Activated naive CD8-positive, alpha-beta T cell (primary cell): ENCODE results near the gene CLN3.

Experiments used
- H3K27ac Mint-ChIP-seq: one replicate; pipeline ENCODE4 v1.8.0; 2021; ENCODE audit warnings: mixed read lengths
- H3K27me3 Mint-ChIP-seq: one replicate; pipeline ENCODE4 v1.8.0; 2021; ENCODE audit warnings: mixed read lengths
- H3K36me3 Mint-ChIP-seq: one replicate; pipeline ENCODE4 v1.8.0; 2021; ENCODE audit warnings: mixed read lengths
- H3K4me1 Mint-ChIP-seq: one replicate; pipeline ENCODE4 v1.8.0; 2021; ENCODE audit warnings: low read depth, mixed read lengths
- H3K4me3 Mint-ChIP-seq: one replicate; pipeline ENCODE4 v1.8.0; 2021; ENCODE audit warnings: mild to moderate bottlenecking, mixed read lengths
- H3K9me3 Mint-ChIP-seq: one replicate; pipeline ENCODE4 v1.8.0; 2021; ENCODE audit warnings: low read depth, mixed read lengths

CLN3 gene

GRCh38 chr16:28526201-28527099 lies 34.6 kb upstream of the CLN3 start:
- no peak overlapping the region for H3K4me3 Mint-ChIP-seq
- peaks cover 5% of the 10 kb centered on the region for H3K4me1 Mint-ChIP-seq
- H3K9me3 Mint-ChIP-seq: no peaks in the 10 kb centered on the region
- H3K27me3 Mint-ChIP-seq: no peaks in the 10 kb centered on the region
- no peak overlapping the region for H3K27ac Mint-ChIP-seq
- no peaks in the 10 kb centered on the region for H3K36me3 Mint-ChIP-seq

GRCh38 chr16:28524681-28525171 lies 32.9 kb upstream of the CLN3 start:
- Mint-ChIP-seq H3K36me3 (no peaks in the 10 kb centered on the region), H3K4me3 (no peak overlapping the region), H3K27me3 (no peaks in the 10 kb centered on the region), H3K27ac (no peak overlapping the region), H3K9me3 (no peaks in the 10 kb centered on the region), H3K4me1 (peaks cover 5% of the 10 kb centered on the region)

DNA sequence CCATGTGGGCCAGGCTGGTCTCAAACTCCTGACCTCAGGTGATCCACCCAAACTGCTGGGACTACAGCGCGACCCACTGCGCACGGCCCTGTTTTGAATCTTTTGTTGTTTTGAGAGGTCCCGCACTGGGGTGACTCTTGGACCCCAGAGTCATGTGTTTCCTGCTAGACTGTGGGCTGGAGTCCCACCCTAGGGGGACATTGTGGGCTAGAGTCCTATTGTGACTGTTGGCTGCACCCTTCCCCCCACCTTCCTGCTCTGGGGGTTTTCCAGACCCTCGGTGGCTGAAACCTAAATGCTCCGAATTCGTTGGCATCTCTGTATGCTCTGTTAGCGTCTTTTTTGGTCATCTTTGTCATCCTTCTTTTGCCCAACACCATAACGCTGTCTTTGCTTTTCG lies 30.9 kb upstream of the CLN3 start:
- H3K9me3 Mint-ChIP-seq: no peaks in the 10 kb centered on the region
- H3K27me3 Mint-ChIP-seq: no peaks in the 10 kb centered on the region
- no peak overlapping the region for H3K4me3 Mint-ChIP-seq
- H3K36me3 Mint-ChIP-seq: no peaks in the 10 kb centered on the region
- no peak overlapping the region for H3K27ac Mint-ChIP-seq
- peaks cover 5% of the 10 kb centered on the region for H3K4me1 Mint-ChIP-seq

DNA sequence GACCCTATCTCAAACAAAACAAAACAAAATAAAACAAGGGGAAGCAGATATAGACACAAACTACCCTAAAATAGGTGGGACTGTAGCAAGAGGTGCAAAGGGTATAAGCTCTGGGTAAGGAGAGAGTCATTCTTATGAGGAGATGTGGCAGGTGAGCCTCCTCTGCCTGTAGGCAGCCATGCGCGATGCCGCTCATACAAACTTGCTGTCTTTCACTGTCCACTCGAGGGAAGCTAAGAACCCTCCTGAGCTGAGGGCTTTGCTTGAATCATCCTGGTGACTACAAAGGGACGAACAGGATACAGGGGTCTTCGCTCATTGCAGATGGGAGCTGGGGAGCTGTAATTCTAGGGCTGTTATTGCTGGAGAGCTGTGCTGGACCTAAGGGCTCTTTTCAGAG lies 29.6 kb upstream of the CLN3 start:
- Mint-ChIP-seq H3K9me3 (no peaks in the 10 kb centered on the region), H3K27me3 (no peaks in the 10 kb centered on the region), H3K27ac (no peak overlapping the region), H3K36me3 (no peaks in the 10 kb centered on the region), H3K4me1 (peaks cover 5% of the 10 kb centered on the region), H3K4me3 (no peak overlapping the region)

- Mint-ChIP-seq H3K36me3 (no peaks in the 10 kb centered on the region), H3K4me1 (peaks cover 5% of the 10 kb centered on the region), H3K4me3 (no peak overlapping the region), H3K27ac (no peak overlapping the region), H3K9me3 (no peaks in the 10 kb centered on the region), H3K27me3 (no peaks in the 10 kb centered on the region)
These were observed 28.8 kb upstream of the CLN3 start for GRCh38 chr16:28520672-28521071.

DNA sequence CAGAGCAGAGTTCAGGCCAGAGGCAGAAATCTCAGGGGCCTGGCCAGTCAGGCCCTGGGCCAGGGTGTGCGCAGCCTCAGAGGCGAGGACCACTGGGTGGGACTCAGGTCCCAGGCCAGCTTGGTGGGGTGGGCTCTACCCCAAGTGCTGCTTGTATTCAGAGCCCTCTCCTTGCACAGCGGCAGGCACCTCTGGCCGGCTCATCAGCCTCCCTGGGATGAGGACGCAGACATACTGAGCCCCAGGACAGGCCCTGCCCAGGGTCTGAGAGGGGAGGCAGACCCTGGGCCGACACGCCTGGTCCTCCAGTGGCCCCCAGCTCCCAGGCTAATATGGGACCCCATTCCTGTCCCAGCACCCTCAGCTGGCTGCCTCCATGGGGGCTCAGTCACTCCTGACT lies 22.4 kb upstream of the CLN3 start:
- Mint-ChIP-seq H3K9me3 (no peaks in the 10 kb centered on the region), H3K4me1 (peaks cover 2% of the 10 kb centered on the region), H3K27ac (no peak overlapping the region), H3K36me3 (no peaks in the 10 kb centered on the region), H3K4me3 (no peak overlapping the region), H3K27me3 (no peaks in the 10 kb centered on the region)

GRCh38 chr16:28513484-28514181 lies 21.8 kb upstream of the CLN3 start:
- H3K36me3 Mint-ChIP-seq: no peaks in the 10 kb centered on the region

DNA sequence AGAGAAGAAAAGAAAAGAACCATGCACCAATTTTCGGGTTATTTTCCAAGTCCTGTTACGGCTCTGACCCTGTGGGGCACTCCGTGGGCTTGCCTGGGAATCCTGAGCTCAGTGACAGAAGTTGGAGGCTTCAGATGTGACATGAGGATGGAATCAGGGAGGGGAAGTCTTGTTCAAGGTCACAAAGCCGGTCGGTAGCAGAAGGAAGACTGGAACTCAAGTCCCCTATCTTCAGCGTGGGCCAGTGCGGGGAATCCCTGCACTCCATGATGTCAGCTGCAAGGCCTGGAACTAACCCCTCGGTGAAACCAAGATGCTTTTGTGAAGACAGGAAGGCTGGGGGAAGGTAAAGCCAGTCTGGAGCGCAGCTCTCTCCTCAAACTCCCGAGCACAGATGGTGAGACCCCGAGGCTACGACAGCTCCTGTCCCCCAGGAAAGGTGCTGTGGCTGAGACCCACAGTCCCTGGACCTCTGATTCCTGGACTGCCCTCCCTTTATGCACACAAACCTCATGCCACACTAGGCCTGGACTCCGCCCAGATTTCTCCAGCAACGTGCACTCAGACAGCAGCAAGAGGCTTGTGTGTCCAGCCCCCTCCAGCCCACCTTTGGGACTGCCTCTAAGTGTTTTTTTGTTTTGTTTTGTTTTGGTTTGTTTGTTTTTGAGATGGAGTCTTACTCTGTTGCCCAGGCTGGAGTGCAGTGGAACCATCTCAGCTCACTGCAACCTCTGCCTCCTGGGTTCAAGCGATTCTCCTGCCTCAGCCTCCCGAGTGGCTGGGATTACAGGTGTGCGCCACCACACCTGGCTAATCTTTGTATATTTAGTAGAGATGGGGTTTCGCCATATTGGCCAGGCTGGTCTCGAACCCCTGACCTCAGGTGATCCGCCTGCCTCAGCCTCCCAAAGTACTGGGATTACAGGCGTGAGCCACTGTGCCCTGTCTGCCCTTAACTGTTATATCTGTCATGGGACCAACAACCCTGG lies 20.2 kb upstream of the CLN3 start:
- Mint-ChIP-seq H3K27me3 (no peaks in the 10 kb centered on the region), H3K36me3 (no peaks in the 10 kb centered on the region)

More at GRCh38 chr16:28513484-28514181, 21.8 kb upstream of the CLN3 start:
- Mint-ChIP-seq H3K4me1 (peaks cover 2% of the 10 kb centered on the region), H3K27ac (no peak overlapping the region), H3K9me3 (no peaks in the 10 kb centered on the region), H3K4me3 (no peak overlapping the region), H3K27me3 (no peaks in the 10 kb centered on the region)

DNA sequence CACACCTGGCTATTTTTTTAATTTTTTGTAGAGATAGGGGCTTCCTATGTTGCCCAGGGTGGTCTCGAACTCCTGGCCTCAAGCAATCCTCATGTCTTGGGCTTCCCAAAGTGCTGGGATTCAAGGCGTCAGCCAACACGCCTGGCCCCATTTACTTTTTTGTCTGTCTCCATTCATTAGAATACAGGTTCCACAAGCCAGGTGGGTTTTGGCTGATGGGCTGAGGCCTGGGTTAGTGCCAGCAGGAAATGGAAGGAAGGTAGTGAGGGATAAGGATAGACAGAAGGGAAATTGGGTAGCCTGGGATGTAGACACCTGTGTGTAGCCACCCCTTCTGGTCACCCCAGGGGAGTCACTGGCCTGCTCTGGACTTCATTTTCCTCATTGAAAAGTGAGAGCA lies 19.2 kb upstream of the CLN3 start:
- H3K4me3 Mint-ChIP-seq: no peak overlapping the region
- H3K36me3 Mint-ChIP-seq: no peaks in the 10 kb centered on the region
- H3K4me1 Mint-ChIP-seq: peaks cover 12% of the 10 kb centered on the region
- H3K27ac Mint-ChIP-seq: no peak overlapping the region
- no peaks in the 10 kb centered on the region for H3K9me3 Mint-ChIP-seq
- H3K27me3 Mint-ChIP-seq: no peaks in the 10 kb centered on the region

More for the DNA sequence above, 20.2 kb upstream of the CLN3 start:
- Mint-ChIP-seq H3K27ac (no peak overlapping the region), H3K4me1 (peaks cover 10% of the 10 kb centered on the region), H3K4me3 (no peak overlapping the region), H3K9me3 (no peaks in the 10 kb centered on the region)

- Mint-ChIP-seq H3K4me1 (peaks cover 13% of the 10 kb centered on the region), H3K36me3 (no peaks in the 10 kb centered on the region), H3K27me3 (no peaks in the 10 kb centered on the region), H3K9me3 (no peaks in the 10 kb centered on the region), H3K27ac (no peak overlapping the region), H3K4me3 (no peak overlapping the region)
These were observed 13.7 kb upstream of the CLN3 start for GRCh38 chr16:28505489-28506137.

GRCh38 chr16:28504707-28505404 lies 13.0 kb upstream of the CLN3 start:
- no peak overlapping the region for H3K4me3 Mint-ChIP-seq
- H3K36me3 Mint-ChIP-seq: no peaks in the 10 kb centered on the region
- peaks cover 13% of the 10 kb centered on the region for H3K4me1 Mint-ChIP-seq
- H3K27ac Mint-ChIP-seq: no peak overlapping the region
- no peaks in the 10 kb centered on the region for H3K27me3 Mint-ChIP-seq
- H3K9me3 Mint-ChIP-seq: no peaks in the 10 kb centered on the region

- H3K27ac Mint-ChIP-seq: no peak overlapping the region
- no peak overlapping the region for H3K4me3 Mint-ChIP-seq
- no peaks in the 10 kb centered on the region for H3K27me3 Mint-ChIP-seq
- no peaks in the 10 kb centered on the region for H3K36me3 Mint-ChIP-seq
- H3K4me1 Mint-ChIP-seq: peaks cover 13% of the 10 kb centered on the region
- H3K9me3 Mint-ChIP-seq: no peaks in the 10 kb centered on the region
These were observed 11.8 kb upstream of the CLN3 start for GRCh38 chr16:28503470-28504259.

DNA sequence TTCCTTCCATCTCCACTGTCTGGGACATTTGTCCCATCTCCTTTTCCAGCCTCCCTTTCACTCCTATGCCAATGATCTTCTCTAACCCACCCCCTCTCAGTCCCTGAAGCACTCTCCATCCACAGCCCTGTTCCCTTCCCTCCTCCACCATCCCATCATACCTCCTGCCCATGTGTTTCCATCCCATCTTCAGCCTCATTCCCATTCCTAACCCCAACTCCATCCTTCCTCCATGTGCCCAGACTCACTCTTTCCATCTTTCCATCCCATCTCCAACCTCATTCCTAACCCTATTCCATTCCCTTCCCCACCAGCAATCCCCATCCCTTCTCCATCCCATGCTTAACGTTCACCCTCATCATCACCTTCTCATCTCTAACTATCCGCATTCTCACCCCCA lies 10.4 kb upstream of the CLN3 start:
- Mint-ChIP-seq H3K36me3 (no peaks in the 10 kb centered on the region), H3K9me3 (no peaks in the 10 kb centered on the region), H3K27me3 (no peaks in the 10 kb centered on the region), H3K27ac (no peak overlapping the region), H3K4me3 (no peak overlapping the region), H3K4me1 (peaks cover 6% of the 10 kb centered on the region)
